Measurements from ENCODE around the gene RPRD1B. TPM values are rescaled to one million over a fixed set of nuclear protein-coding genes. Genes with fewer than 3 reads are reported as not detected.

Gene RPRD1B
- total and polyA plus RNA-seq, 2 of the 13 experiments (the other 11 are each of a cell fraction or from before 2014, with no cell fraction given): 31.1 to 41.5 TPM

DNA sequence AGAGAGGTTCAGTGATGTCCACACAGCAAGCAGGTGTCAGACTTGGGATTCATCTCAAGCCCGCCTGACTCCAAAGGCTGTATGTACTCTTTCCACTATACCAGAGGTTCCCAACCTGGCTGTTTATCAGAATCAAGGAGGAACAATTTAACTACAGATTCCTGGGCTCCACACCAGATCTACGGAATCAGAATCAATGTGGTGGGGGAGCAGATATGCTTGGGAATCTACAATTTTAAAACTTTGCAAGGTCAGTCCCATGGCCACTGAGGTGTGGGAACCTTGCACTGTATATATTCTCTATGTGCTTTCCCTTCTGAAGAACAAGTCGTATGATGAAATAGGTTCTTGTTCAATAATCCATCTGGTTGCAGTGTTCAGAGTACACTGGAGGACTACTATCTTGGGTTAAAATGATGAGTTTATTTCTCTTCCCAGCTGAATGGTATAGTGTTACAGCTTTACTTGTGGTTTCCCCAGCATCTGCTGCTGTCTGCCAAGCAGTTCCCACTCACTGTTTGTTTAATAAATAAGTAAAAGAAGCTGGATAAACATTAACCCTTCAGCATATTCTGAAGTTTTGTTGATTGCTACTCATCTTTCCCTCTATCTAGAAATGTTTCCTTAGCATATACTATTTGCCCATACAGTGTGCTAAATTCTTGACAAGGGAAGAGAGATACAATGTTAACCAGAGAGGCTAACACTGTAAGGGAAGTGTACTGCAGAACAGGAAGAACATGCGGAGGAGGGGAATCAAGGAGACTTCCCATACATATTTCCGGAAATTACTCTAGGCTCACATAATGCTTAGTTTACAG, 10.2 kb upstream of the RPRD1B start (continued):
- TF ChIP-seq SIX4 (CRISPR knock-in tag; IDR thresholded peaks at IDR 0.05): peak; percentile 81
- TF ChIP-seq SMAD3 (CRISPR knock-in tag; IDR thresholded peaks at IDR 0.05): peak; percentile 64; the same call in 1 of the 2 replicates
- no peak for TF ChIP-seq ZNF121 (CRISPR knock-in tag; IDR thresholded peaks at IDR 0.05)
- TF ChIP-seq, protein P1, sequence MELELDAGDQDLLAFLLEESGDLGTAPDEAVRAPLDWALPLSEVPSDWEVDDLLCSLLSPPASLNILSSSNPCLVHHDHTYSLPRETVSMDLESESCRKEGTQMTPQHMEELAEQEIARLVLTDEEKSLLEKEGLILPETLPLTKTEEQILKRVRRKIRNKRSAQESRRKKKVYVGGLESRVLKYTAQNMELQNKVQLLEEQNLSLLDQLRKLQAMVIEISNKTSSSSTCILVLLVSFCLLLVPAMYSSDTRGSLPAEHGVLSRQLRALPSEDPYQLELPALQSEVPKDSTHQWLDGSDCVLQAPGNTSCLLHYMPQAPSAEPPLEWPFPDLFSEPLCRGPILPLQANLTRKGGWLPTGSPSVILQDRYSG (CRISPR knock-in tag; IDR thresholded peaks at IDR 0.05): no peak
- TF ChIP-seq NCOA2 (CRISPR knock-in tag; IDR thresholded peaks at IDR 0.05): peak; percentile 39; the same call in 1 of the 2 replicates
- TF ChIP-seq NFKBIZ (CRISPR knock-in tag; IDR thresholded peaks at IDR 0.05): peak; percentile 38; the same call in 1 of the 2 replicates
- TF ChIP-seq, protein P2, sequence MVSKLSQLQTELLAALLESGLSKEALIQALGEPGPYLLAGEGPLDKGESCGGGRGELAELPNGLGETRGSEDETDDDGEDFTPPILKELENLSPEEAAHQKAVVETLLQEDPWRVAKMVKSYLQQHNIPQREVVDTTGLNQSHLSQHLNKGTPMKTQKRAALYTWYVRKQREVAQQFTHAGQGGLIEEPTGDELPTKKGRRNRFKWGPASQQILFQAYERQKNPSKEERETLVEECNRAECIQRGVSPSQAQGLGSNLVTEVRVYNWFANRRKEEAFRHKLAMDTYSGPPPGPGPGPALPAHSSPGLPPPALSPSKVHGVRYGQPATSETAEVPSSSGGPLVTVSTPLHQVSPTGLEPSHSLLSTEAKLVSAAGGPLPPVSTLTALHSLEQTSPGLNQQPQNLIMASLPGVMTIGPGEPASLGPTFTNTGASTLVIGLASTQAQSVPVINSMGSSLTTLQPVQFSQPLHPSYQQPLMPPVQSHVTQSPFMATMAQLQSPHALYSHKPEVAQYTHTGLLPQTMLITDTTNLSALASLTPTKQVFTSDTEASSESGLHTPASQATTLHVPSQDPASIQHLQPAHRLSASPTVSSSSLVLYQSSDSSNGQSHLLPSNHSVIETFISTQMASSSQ (IDR thresholded peaks at IDR 0.05; ENCODE audit: low read depth): peak; percentile 27; the same call in 1 of the 2 replicates
- TF ChIP-seq, protein P2 (CRISPR knock-in tag; IDR thresholded peaks at IDR 0.05; ENCODE audit: borderline replicate concordance): no peak
- TF ChIP-seq, protein P3, sequence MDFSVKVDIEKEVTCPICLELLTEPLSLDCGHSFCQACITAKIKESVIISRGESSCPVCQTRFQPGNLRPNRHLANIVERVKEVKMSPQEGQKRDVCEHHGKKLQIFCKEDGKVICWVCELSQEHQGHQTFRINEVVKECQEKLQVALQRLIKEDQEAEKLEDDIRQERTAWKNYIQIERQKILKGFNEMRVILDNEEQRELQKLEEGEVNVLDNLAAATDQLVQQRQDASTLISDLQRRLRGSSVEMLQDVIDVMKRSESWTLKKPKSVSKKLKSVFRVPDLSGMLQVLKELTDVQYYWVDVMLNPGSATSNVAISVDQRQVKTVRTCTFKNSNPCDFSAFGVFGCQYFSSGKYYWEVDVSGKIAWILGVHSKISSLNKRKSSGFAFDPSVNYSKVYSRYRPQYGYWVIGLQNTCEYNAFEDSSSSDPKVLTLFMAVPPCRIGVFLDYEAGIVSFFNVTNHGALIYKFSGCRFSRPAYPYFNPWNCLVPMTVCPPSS (IDR thresholded peaks at IDR 0.05): no peak
- TF ChIP-seq ERF (CRISPR knock-in tag; IDR thresholded peaks at IDR 0.05): 0 out of 2 replicates have a peak, but pooled peaks have one; percentile 50
- TF ChIP-seq KAT8 (CRISPR knock-in tag; IDR thresholded peaks at IDR 0.05): no peak
- no peak for TF ChIP-seq TBX2 (CRISPR knock-in tag; IDR thresholded peaks at IDR 0.05; ENCODE audit: borderline replicate concordance)
- TF ChIP-seq SOX13 (IDR thresholded peaks at IDR 0.05): no peak
- TF ChIP-seq SOX13 (CRISPR knock-in tag; conservative IDR thresholded peaks at IDR 0.05 in 1 of 2, IDR thresholded peaks at IDR 0.05 in 1 of 2): peak in 1 of 2 experiments; percentile 45; a peak in 1 of 4 replicates
- TF ChIP-seq ZBTB7B (CRISPR knock-in tag; IDR thresholded peaks at IDR 0.05): 0 out of 2 replicates have a peak, but pooled peaks have one; percentile 15
- TF ChIP-seq, protein P4, sequence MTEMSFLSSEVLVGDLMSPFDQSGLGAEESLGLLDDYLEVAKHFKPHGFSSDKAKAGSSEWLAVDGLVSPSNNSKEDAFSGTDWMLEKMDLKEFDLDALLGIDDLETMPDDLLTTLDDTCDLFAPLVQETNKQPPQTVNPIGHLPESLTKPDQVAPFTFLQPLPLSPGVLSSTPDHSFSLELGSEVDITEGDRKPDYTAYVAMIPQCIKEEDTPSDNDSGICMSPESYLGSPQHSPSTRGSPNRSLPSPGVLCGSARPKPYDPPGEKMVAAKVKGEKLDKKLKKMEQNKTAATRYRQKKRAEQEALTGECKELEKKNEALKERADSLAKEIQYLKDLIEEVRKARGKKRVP (CRISPR knock-in tag; IDR thresholded peaks at IDR 0.05): peak in 1 of 2 experiments; percentile 85; a peak in 2 of 4 replicates
- TF ChIP-seq ZNF652 (CRISPR knock-in tag; IDR thresholded peaks at IDR 0.05; ENCODE audit: borderline replicate concordance, low read depth): peak; percentile 84; the same call in 1 of the 2 replicates
- 0 out of 2 replicates have a peak, but pooled peaks have one; percentile 7 for TF ChIP-seq ELF3 (CRISPR knock-in tag; IDR thresholded peaks at IDR 0.05)
- TF ChIP-seq, protein P5, sequence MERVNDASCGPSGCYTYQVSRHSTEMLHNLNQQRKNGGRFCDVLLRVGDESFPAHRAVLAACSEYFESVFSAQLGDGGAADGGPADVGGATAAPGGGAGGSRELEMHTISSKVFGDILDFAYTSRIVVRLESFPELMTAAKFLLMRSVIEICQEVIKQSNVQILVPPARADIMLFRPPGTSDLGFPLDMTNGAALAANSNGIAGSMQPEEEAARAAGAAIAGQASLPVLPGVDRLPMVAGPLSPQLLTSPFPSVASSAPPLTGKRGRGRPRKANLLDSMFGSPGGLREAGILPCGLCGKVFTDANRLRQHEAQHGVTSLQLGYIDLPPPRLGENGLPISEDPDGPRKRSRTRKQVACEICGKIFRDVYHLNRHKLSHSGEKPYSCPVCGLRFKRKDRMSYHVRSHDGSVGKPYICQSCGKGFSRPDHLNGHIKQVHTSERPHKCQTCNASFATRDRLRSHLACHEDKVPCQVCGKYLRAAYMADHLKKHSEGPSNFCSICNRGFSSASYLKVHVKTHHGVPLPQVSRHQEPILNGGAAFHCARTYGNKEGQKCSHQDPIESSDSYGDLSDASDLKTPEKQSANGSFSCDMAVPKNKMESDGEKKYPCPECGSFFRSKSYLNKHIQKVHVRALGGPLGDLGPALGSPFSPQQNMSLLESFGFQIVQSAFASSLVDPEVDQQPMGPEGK (CRISPR knock-in tag; IDR thresholded peaks at IDR 0.05): 0 out of 2 replicates have a peak, but pooled peaks have one; percentile 31
